GM10847 (cell line): Measurements from ENCODE around the gene TMCC1.

Source experiments
- POLR2A ChIP-seq: IDR thresholded peaks from 2 replicates; pipeline ENCODE4 v1.6.1; 2011; ENCODE audit not compliant: insufficient read length; ENCODE audit errors: extremely low read depth

Gene TMCC1

DNA sequence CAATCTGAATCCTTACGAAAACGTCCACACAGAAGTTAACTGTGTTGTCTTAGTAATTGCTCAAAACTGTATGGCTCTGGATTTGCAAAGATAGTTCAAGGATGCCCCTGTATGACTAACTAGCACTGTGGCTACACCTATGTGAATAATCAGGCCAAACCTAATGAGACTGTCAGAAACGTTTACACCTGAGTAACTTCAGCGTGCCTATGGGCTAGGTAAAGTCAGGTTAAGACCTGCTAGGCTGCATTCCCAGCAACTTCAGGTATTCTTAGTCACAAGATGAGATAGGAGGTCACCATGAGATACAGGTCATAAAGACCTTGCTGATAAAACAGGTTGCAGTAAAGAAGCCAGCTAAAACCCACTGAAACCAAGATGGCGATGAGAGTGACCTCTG, 199.3 kb downstream of the TMCC1 start:
- no peak for TF ChIP-seq POLR2A

- no peak for TF ChIP-seq POLR2A
Observed at GRCh38 chr3:129692743-129693142, 200.8 kb downstream of the TMCC1 start.

GRCh38 chr3:129690963-129691362, 202.5 kb downstream of the TMCC1 start:
- TF ChIP-seq POLR2A, result no peak

DNA sequence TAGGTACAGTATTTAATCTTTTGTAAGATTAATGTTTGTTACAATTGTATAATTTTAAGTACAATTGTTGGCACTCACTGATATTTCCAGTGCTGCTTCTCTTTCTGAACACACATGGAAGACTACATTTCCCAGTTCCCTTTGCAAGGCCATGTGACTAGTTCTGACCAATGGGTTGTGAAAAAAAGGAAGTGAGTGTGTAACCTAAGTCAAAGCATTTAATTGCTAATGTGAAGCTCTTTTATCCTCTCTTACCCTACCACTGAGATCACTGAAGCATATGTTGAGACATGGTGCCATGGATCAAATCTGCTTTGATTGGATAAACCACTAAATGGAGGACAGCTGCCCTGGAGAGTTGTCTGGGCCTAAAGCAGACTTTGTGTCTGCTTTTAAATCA, 203.1 kb downstream of the TMCC1 start:
- no peak for TF ChIP-seq POLR2A

DNA sequence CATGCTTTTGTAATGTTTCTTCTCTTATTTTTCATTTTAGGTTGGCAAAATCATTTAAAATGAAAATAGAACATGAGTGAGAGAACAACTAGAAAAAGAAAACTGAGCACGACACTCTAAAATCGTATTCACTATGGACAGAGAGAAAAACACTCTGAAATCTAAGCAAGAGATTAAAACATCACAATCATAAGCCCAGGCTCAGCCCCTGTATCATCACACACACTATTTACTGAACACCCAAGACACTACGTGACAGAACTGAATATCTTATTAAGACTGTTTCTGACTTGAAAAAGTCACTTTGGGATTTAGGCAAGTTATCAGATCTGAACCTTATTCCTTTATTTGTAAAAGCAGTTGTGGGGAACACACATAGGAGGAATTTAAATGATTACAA, 204.5 kb downstream of the TMCC1 start:
- no peak for TF ChIP-seq POLR2A

DNA sequence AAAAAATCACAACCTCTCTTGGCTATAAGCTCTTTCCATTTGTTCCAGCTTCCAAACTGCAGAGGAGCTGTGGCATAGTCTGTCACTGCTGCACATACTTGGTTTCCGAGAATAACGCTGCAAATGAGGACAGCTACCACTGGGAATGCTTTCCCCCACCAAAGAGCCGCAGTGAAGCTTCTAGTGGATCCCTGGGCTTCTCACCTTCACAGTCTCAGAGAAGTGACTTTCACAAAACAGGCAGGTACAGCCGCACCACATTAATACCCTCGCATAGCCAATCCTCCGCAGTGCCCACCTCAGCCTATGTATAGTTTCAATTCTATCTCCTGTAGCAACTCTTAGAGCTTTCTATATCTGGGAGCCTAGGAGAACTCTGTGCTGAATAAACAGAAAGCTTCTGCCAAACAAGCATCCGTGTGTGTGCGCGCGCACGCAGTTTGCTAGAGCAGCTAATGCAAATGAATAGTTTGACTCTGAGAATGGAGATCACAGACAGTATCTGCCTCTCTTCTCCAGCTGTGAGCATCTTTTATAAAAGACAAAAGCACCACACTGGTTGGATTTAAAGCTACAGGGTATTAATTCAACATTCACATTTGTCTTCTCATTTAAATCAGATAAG, 205.1 kb downstream of the TMCC1 start:
- TF ChIP-seq POLR2A, result no peak

- TF ChIP-seq POLR2A, result no peak
Observed at GRCh38 chr3:129687586-129688125, 205.9 kb downstream of the TMCC1 start.

GRCh38 chr3:129686941-129687340, 206.6 kb downstream of the TMCC1 start:
- TF ChIP-seq POLR2A, result no peak

- no peak for TF ChIP-seq POLR2A
Observed at GRCh38 chr3:129684270-129684669, 209.2 kb downstream of the TMCC1 start.

DNA sequence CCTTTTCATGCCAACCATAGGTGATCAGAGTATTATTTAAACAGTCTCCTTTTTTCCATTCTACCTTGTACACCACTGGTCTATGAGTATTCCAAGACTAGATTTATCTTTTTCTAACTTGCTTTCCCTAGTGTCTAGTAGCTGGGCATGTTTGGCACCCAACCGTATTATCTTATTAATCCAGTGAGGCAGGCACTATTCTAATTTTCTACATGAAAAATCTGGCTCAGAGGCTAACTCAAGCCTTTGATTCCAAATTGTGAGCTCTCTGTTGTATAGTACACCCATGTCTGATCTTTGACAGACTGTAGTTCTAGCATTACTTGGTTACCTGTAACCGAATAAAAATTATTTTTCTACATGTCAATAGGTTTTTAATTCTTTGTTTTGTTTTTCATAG, 210.3 kb downstream of the TMCC1 start:
- no peak for TF ChIP-seq POLR2A

- TF ChIP-seq POLR2A, result no peak
Observed at GRCh38 chr3:129676985-129677384, 216.5 kb downstream of the TMCC1 start.

GRCh38 chr3:129673897-129674797, 219.4 kb downstream of the TMCC1 start:
- TF ChIP-seq POLR2A, result no peak

GRCh38 chr3:129673012-129673411, 220.5 kb downstream of the TMCC1 start:
- TF ChIP-seq POLR2A, result no peak

DNA sequence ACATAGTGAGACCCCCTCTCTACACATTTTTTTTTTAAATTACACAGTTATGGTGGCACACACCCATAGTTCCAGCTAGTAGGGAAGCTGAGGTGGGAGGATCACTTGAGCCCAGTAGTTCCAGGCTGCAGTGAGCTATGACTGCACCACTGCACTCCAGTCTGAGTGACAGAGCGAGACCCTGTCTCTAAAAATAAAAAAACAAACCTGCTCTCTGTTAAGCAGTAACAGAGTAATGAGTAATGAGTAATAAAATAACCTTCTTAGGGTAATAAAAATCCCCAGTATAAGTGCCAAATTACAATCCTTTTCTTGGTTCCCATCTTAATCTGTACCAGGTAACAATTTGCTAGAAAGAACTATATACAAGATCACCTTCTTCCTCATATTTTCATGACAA, 221.1 kb downstream of the TMCC1 start:
- no peak for TF ChIP-seq POLR2A

DNA sequence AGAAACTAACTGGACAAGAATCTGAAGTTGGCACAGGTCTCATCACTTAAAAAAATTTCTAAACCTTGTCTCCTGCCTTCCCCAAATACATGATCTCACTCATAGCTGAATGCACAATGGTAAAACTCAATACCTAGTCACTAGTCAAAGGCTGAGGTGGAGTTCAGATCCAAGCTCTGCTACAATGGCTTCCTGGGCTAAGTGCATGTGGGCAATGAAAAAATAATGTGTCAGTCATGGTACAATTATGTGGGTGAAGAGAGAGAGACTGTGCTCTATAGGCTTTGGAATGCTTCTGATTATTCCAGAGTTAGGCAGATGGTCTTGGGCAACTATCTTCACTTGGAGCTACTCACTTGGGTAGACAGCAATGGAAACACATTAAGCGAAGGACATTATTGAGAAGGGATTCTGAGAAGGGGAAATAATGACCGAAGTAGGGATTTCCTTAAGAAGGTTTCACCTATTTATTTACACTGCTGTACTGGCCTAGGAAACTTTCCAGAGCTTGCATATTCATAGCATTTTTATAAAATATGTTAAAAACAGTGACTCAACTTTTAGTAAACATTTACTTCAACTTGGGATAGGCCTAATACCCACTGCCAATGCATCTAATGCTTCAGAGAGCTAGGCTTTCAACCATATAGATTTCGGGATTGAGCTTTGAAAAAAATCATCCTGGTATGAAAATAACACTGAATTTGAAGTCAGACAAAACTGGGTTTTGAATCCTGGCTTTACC, 228.3 kb downstream of the TMCC1 start:
- no peak for TF ChIP-seq POLR2A
